Measurements from ENCODE around the gene MGRN1. TPM values are rescaled to one million over a fixed set of nuclear protein-coding genes. Genes with fewer than 3 reads are reported as not detected.

The MGRN1 gene
- total RNA-seq, 2 experiments from 2014 or later: 74.4 to 79.5 TPM

GRCh38 chr16:4700997-4701743 lies 76.5 kb downstream of the MGRN1 start:
- ChIA-PET CTCF (no interaction called here), POLR2A (no interaction called here)
- DNase-seq: no peak
- no peak overlapping the region for H3K27ac Mint-ChIP-seq
- H3K4me1 Mint-ChIP-seq: peaks cover 30% of the 10 kb centered on the region
- no peak overlapping the region for H3K4me3 Mint-ChIP-seq
- H3K27me3 Mint-ChIP-seq: no peaks in the 10 kb centered on the region
- peaks cover 11% of the 10 kb centered on the region for H3K36me3 Mint-ChIP-seq (ENCODE audit: low read depth)
- H3K9me3 Mint-ChIP-seq: no peaks in the 10 kb centered on the region

GRCh38 chr16:4701791-4702465 lies 77.3 kb downstream of the MGRN1 start:
- H3K27me3 Mint-ChIP-seq: no peaks in the 10 kb centered on the region
- H3K4me3 Mint-ChIP-seq: no peak overlapping the region
- H3K9me3 Mint-ChIP-seq: no peaks in the 10 kb centered on the region
- ChIA-PET CTCF (no interaction called here), POLR2A (no interaction called here)
- H3K4me1 Mint-ChIP-seq: peaks cover 30% of the 10 kb centered on the region
- H3K27ac Mint-ChIP-seq: peak overlapping the region; percentile 19
- DNase-seq: no peak
- H3K36me3 Mint-ChIP-seq (ENCODE audit: low read depth): peaks cover 9% of the 10 kb centered on the region

GRCh38 chr16:4702466-4702808 lies 77.8 kb downstream of the MGRN1 start:
- H3K27me3 Mint-ChIP-seq: no peaks in the 10 kb centered on the region
- no peak overlapping the region for H3K4me3 Mint-ChIP-seq
- POLR2A ChIA-PET: no interaction called here
- no peak for DNase-seq
- peaks cover 30% of the 10 kb centered on the region for H3K4me1 Mint-ChIP-seq
- no peaks in the 10 kb centered on the region for H3K9me3 Mint-ChIP-seq
- peaks cover 8% of the 10 kb centered on the region for H3K36me3 Mint-ChIP-seq (ENCODE audit: low read depth)
- CTCF ChIA-PET: interaction anchor here (0.9 kb wide), 1 partner anchor 20 kb away, joined by 3 read pairs; no protein-coding TSS in a partner anchor
- no peak overlapping the region for H3K27ac Mint-ChIP-seq

- ChIA-PET POLR2A (no interaction called here), CTCF (interaction anchor here (1.4 kb wide), 1 partner anchor 21 kb away, joined by 3 read pairs; no protein-coding TSS in a partner anchor)
- Mint-ChIP-seq H3K27ac (no peak overlapping the region), H3K36me3 (ENCODE audit: low read depth) (peaks cover 8% of the 10 kb centered on the region), H3K27me3 (no peaks in the 10 kb centered on the region), H3K9me3 (no peaks in the 10 kb centered on the region), H3K4me1 (peaks cover 30% of the 10 kb centered on the region), H3K4me3 (no peak overlapping the region)
- DNase-seq: no peak
Measured at GRCh38 chr16:4703906-4704305, 79.3 kb downstream of the MGRN1 start.

- no peak overlapping the region for H3K27ac Mint-ChIP-seq
- H3K27me3 Mint-ChIP-seq: no peaks in the 10 kb centered on the region
- H3K36me3 Mint-ChIP-seq (ENCODE audit: low read depth): peaks cover 8% of the 10 kb centered on the region
- POLR2A ChIA-PET: no interaction called here
- CTCF ChIA-PET: interaction anchor here (1.3 to 1.9 kb wide), 3 partner anchors 11 to 22 kb away, joined by 3 to 5 read pairs (median 4); partner anchors contain the start of gene NUDT16L1
- no peak for DNase-seq
- H3K4me3 Mint-ChIP-seq: no peak overlapping the region
- peaks cover 25% of the 10 kb centered on the region for H3K4me1 Mint-ChIP-seq
- no peaks in the 10 kb centered on the region for H3K9me3 Mint-ChIP-seq
Measured at GRCh38 chr16:4704491-4704890, 79.9 kb downstream of the MGRN1 start.

GRCh38 chr16:4704913-4705312 lies 80.3 kb downstream of the MGRN1 start:
- Mint-ChIP-seq H3K27me3 (no peaks in the 10 kb centered on the region), H3K27ac (no peak overlapping the region), H3K36me3 (ENCODE audit: low read depth) (peaks cover 4% of the 10 kb centered on the region), H3K9me3 (no peaks in the 10 kb centered on the region), H3K4me1 (peaks cover 20% of the 10 kb centered on the region), H3K4me3 (no peak overlapping the region)
- ChIA-PET POLR2A (no interaction called here), CTCF (interaction anchor here (1.3 to 1.9 kb wide), 4 partner anchors 10 to 22 kb away, joined by 3 to 5 read pairs (median 4); partner anchors contain the start of gene NUDT16L1)
- no peak for DNase-seq

GRCh38 chr16:4706871-4707270 lies 82.2 kb downstream of the MGRN1 start:
- H3K4me3 Mint-ChIP-seq: no peak overlapping the region
- peaks cover 7% of the 10 kb centered on the region for H3K36me3 Mint-ChIP-seq (ENCODE audit: low read depth)
- no peak for DNase-seq
- POLR2A ChIA-PET: no interaction called here
- CTCF ChIA-PET: interaction anchor here (0.5 to 1.7 kb wide), 6 partner anchors 8 to 869 kb away, joined by 3 to 4 read pairs (median 3); partner anchors contain the start of gene MGRN1
- H3K27me3 Mint-ChIP-seq: no peaks in the 10 kb centered on the region
- H3K9me3 Mint-ChIP-seq: no peaks in the 10 kb centered on the region
- no peak overlapping the region for H3K27ac Mint-ChIP-seq
- peaks cover 10% of the 10 kb centered on the region for H3K4me1 Mint-ChIP-seq

GRCh38 chr16:4709481-4709880 lies 84.9 kb downstream of the MGRN1 start:
- no peak overlapping the region for H3K27ac Mint-ChIP-seq
- POLR2A ChIA-PET: no interaction called here
- no peak overlapping the region for H3K4me3 Mint-ChIP-seq

GRCh38 chr16:4713663-4714501 lies 89.3 kb downstream of the MGRN1 start:
- Mint-ChIP-seq H3K9me3 (no peaks in the 10 kb centered on the region), H3K4me3 (no peak overlapping the region), H3K27me3 (no peaks in the 10 kb centered on the region), H3K36me3 (ENCODE audit: low read depth) (peaks cover 5% of the 10 kb centered on the region), H3K27ac (no peak overlapping the region), H3K4me1 (no peaks in the 10 kb centered on the region)
- DNase-seq: no peak
- CTCF ChIA-PET: no interaction called here
- POLR2A ChIA-PET: no interaction called here

More at GRCh38 chr16:4709481-4709880, 84.9 kb downstream of the MGRN1 start:
- H3K27me3 Mint-ChIP-seq: no peaks in the 10 kb centered on the region
- CTCF ChIA-PET: no interaction called here
- no peaks in the 10 kb centered on the region for H3K4me1 Mint-ChIP-seq
- H3K36me3 Mint-ChIP-seq (ENCODE audit: low read depth): peaks cover 7% of the 10 kb centered on the region
- no peak for DNase-seq
- H3K9me3 Mint-ChIP-seq: no peaks in the 10 kb centered on the region

- H3K4me1 Mint-ChIP-seq: no peaks in the 10 kb centered on the region
- no peaks in the 10 kb centered on the region for H3K9me3 Mint-ChIP-seq
- H3K27me3 Mint-ChIP-seq: no peaks in the 10 kb centered on the region
- ChIA-PET POLR2A (no interaction called here), CTCF (interaction anchor here (1.0 kb wide), 1 partner anchor 9 kb away, joined by 3 read pairs; no protein-coding TSS in a partner anchor)
- DNase-seq: no peak
- H3K36me3 Mint-ChIP-seq (ENCODE audit: low read depth): peaks cover 5% of the 10 kb centered on the region
- no peak overlapping the region for H3K27ac Mint-ChIP-seq
- no peak overlapping the region for H3K4me3 Mint-ChIP-seq
Measured at GRCh38 chr16:4714996-4715395, 90.4 kb downstream of the MGRN1 start.

GRCh38 chr16:4718466-4718865 lies 93.8 kb downstream of the MGRN1 start:
- Mint-ChIP-seq H3K9me3 (no peaks in the 10 kb centered on the region), H3K27ac (no peak overlapping the region), H3K27me3 (no peaks in the 10 kb centered on the region), H3K4me1 (no peaks in the 10 kb centered on the region), H3K4me3 (no peak overlapping the region), H3K36me3 (ENCODE audit: low read depth) (peaks cover 2% of the 10 kb centered on the region)
- CTCF ChIA-PET: interaction anchor here (1.2 to 1.6 kb wide), 2 partner anchors 8 to 14 kb away, joined by 3 to 5 read pairs; no protein-coding TSS in a partner anchor
- POLR2A ChIA-PET: no interaction called here
- no peak for DNase-seq

- Mint-ChIP-seq H3K4me3 (no peak overlapping the region), H3K27ac (no peak overlapping the region), H3K9me3 (no peaks in the 10 kb centered on the region), H3K27me3 (no peaks in the 10 kb centered on the region), H3K4me1 (no peaks in the 10 kb centered on the region), H3K36me3 (ENCODE audit: low read depth) (peaks cover under 1% of the 10 kb centered on the region)
- POLR2A ChIA-PET: no interaction called here
- CTCF ChIA-PET: interaction anchor here (0.6 to 2.0 kb wide), 2 partner anchors 11 to 72 kb away, joined by 6 to 7 read pairs; partner anchors contain the start of genes ANKS3 and DNAAF8
- DNase-seq: no peak
Measured at GRCh38 chr16:4723071-4723767, 98.6 kb downstream of the MGRN1 start.
